LNCaP clone FGC (cell line): ENCODE results near the gene EDA.

ENCODE experiments used
- DNase-seq: peaks from one replicate; pipeline ENCODE4 v3.0.0-alpha.2; 2011; ENCODE audit warnings: low read depth
- H3K4me3 ChIP-seq: 2 replicates; pipeline ENCODE4 v1.5.1; 2011; ENCODE audit warnings: mild to moderate bottlenecking, low read depth, low read length, control low read depth
- CTCF ChIP-seq: IDR thresholded peaks from 2 replicates; pipeline ENCODE4 v1.5.1; 2012; ENCODE audit warnings: mild to moderate bottlenecking; ENCODE audit not compliant: control insufficient read depth, insufficient read depth; ENCODE audit errors: extremely low read depth

EDA gene

GRCh38 chrX:70088751-70089150 is 472.8 kb downstream of the EDA start:
- DNase-seq, result no peak
- H3K4me3 ChIP-seq, result no peak overlapping the region
- no peak for TF ChIP-seq CTCF
